Measurements from ENCODE around the gene CDH20.

The CDH20 gene

DNA sequence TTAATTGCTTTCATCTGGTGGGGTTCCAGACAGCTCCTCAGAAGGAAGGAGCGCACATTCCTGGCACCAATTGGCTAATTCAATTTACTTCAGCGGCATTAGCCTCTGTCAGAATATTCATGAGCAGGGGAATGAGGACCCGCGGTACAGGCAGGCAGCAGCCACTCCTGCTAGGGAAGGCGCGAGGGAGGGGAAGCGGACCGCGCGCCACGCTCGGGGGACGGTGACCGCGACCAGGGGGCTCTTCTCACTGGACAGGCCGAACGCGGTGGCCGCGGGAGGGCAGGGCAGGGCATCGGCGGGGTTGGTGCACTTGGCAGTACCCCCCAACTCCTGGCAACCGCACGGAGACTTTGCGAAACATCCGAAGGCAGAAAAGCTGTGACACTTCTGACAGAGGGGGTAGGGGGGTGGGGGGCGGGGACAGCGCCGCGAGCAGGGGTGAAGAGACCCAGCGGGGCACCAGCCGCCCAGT lies at the start of gene CDH20:
CDH20 (plus strand) TSS at position 160 of the 475 bp plus-strand sequence.
- no peak for DNase-seq (ENCODE audit: low read depth)

DNA sequence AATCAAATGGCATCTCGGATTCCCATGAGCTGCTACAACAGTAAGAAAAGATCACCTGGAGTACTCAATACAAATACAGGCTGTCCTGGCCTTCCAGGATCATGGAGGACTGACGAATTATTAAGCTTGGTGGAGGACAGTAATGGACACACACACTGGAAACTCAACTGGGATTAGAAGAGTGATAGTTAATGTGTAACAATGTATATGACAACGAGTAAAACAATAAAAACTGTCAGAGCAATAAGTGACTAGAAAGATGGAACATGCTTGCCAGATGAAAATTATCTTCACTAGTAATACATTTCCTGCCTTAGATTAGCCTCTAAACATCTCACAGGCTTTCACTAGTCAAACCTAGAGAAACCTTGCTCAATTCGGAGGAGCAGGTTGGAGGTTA lies 49.2 kb upstream of the CDH20 start:
- no peak for DNase-seq (ENCODE audit: low read depth)

- DNase-seq (ENCODE audit: low read depth): no peak
Measured at GRCh38 chr18:61285777-61286176, 47.5 kb upstream of the CDH20 start.

GRCh38 chr18:61286867-61287266 lies 46.4 kb upstream of the CDH20 start:
- DNase-seq (ENCODE audit: low read depth): no peak

- no peak for DNase-seq (ENCODE audit: low read depth)
Measured at GRCh38 chr18:61290616-61291015, 42.6 kb upstream of the CDH20 start.

GRCh38 chr18:61292280-61293035 lies 40.8 kb upstream of the CDH20 start:
- no peak for DNase-seq (ENCODE audit: low read depth)

DNA sequence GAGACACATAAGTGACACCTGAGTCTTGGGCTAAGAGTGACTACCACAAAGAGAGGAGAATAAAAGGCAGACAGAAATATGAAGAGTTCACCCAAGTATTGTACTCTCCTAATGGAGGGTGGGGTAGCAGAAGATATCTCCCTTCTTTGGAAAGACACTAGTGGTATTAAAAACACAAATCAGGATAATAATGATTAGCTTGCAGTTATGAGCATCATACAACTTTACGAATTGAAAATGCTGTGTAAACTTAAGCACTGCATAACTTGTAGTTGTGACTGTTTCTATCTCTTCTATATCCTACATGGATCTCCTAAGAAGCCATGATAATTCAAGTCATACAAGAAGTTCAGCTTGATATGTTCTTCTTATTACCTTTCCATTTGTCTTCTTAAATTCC lies 38.1 kb upstream of the CDH20 start:
- DNase-seq (ENCODE audit: low read depth): no peak

- no peak for DNase-seq (ENCODE audit: low read depth)
Measured at GRCh38 chr18:61308004-61308403, 25.2 kb upstream of the CDH20 start.

- no peak for DNase-seq (ENCODE audit: low read depth)
Measured at GRCh38 chr18:61308795-61309393, 24.3 kb upstream of the CDH20 start.

DNA sequence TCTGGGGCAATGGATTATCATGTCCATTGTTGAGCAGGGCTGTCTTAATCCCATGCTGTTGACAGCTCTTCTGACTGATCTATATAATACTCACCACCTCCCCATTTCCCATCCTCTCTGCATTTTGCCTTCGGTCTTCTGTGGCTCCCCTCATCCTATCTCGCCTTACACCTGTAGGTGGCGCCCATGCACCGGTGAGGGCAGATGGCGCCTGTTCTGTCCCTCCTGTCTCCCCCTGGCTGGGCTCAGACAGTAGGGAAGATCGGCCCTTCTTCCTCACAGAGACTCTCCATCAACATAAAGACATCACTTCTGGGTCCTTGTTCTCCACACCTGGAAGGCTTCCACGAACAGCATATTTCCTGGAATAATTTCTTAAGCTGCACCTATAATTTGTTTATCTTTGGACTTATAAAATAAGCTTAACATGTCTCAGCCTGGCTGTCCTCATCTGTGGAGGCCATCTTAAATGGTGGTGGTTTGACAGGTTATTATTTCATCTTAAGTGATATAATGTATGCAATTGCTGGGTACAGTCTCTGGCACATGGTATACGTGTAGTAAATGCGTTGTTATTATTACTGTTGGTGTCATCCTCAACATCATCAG lies 10.9 kb upstream of the CDH20 start:
- no peak for DNase-seq (ENCODE audit: low read depth)

- DNase-seq (ENCODE audit: low read depth): no peak
Measured at GRCh38 chr18:61323951-61324350, 9.3 kb upstream of the CDH20 start.

- no peak for DNase-seq (ENCODE audit: low read depth)
Measured at GRCh38 chr18:61326407-61326806, 6.8 kb upstream of the CDH20 start.

GRCh38 chr18:61329398-61329797 lies 3.8 kb upstream of the CDH20 start:
- no peak for DNase-seq (ENCODE audit: low read depth)

DNA sequence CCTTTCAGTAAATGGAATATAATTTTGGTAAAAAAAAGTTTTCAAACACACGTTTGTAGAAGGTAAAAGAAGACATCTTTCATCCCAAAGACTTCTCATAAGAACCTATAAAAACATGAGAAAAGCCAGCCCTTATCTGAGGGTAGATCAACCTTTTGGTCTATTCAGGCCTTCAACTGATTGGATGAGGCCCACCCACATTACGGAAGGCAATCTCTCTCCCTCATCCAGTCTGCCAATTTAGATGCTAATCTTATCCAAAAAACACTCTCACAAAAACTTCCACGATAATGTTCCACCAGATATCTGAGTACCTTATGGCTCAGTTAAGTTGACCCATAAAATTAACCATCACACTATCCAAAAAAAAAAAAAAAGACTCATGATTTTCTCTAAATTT lies 2.2 kb upstream of the CDH20 start:
- DNase-seq (ENCODE audit: low read depth): no peak

DNA sequence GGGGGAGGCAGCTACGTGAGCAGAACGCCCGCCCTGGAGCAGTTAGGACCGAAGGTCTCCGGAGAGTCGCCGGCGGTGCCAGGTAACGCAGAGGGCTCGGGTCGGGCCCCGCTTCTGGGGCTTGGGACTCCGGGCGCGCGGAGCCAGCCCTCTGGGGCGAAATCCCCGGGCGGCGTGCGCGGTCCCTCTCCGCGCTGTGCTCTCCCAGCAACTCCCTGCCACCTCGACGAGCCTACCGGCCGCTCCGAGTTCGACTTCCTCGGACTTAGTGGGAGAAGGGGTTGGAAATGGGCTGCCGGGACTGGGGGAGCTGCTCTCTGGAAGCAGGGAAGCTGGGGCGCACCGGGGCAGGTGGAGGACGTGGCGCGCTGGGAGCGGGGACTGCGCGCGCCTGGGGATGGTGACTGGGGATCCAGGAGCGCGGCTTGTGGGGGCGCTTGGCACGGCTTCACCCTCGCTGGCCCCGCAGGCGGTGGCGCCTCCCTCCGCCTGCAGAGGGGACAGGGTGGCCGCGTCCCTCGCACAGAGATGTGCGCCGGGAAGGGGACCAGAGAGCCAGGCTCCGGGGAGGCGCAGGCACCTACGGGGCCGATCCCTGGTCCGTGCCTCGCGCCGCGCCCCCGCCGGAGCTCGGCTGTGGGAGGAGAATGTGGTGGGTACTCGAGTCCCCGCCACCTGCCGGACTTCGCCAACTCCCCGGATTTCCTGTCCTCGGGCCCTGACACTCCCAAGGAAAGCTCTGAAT lies 688 bp downstream of the CDH20 start:
- no peak for DNase-seq (ENCODE audit: low read depth)

DNA sequence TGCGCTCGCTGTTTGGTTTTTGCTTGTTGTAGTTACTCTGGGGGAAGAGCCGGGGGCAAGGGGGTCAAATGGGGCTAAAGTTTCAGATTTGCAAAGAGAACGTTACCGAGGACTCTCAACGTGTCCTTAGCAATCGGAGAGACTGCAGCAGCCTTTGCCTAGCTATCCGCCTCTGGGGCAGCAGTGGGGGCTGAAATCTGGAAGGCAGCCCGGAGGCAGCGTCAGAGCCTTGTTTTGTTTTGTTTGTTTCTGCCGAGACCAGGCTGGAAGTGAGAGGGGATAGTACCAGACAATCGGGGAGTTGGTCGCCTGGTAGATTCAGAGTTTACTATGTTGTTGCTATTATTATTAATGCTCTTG lies 1.2 kb downstream of the CDH20 start:
- no peak for DNase-seq (ENCODE audit: low read depth)

DNA sequence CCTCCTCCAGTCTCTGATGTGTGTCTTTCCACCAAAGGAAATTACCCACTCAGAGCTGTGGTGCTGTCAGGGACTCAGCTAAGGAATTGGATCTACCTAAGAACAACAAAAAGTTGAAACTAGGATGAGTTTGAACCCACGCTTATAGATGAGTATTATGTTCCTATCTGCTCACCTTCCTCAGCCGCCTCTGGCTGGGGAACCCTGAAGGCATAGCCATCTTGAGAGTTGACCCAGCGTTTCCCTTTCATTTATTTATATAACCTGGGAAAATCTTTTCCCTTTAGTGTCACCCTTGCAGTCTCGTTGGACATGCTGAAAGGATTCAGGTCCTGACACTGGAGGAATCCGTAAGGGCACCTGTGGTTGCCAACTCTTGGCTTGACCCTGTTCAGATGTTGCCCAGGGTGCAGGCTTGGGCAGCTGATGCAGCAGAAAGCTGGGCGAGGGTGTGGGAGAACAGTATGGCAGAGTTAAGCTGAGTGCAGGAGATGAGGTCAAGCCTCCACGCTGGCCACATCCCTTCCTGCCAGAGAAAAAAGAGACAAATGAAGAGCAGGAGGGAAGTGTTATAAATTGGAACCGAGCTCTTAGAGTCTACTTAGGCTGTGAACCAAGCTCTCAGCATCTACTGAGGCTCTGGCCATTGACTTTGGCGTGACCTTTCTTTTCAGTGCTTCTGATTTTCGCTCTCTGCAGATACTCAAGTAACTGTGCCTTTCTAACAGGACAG lies 1.9 kb downstream of the CDH20 start:
- DNase-seq (ENCODE audit: low read depth): no peak

- no peak for DNase-seq (ENCODE audit: low read depth)
Measured at GRCh38 chr18:61335684-61336555, 2.7 kb downstream of the CDH20 start.

- no peak for DNase-seq (ENCODE audit: low read depth)
Measured at GRCh38 chr18:61336766-61337165, 3.5 kb downstream of the CDH20 start.

DNA sequence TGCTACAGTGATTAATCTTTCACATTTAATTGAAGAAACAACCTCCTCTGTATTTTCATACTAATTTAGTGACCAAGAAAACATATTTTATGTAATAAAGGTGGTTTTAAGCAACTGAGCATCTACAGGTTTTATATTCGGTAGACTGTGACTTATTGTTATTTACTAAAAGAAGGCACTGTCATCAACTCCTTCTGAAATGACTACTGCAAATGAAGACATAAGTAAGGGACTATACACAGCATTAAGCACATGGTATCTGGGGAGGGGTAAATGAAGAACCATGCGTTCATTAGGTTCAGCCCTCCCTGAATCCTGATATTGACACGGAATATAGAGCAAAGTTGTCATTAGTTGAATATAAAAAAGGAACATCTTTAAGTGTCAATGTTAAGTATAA lies 4.3 kb downstream of the CDH20 start:
- no peak for DNase-seq (ENCODE audit: low read depth)

GRCh38 chr18:61340148-61340547 lies 6.9 kb downstream of the CDH20 start:
- DNase-seq (ENCODE audit: low read depth): no peak

Data from non-pigmented ciliary epithelial cell (primary cell).